ENCODE results near the gene DSG1. TPM values are rescaled to one million over a fixed set of nuclear protein-coding genes. Genes with fewer than 3 reads are reported as not detected.
A peak's percentile ranks its signal among the peaks of the same experiment; 100 is the strongest.

The DSG1 gene
- total and polyA plus RNA-seq, 2 of the 13 experiments (the other 11 are each of a cell fraction or from before 2014, with no cell fraction given), result 0.04 TPM; not detected in 1

GRCh38 chr18:31268985-31269406 lies 49.0 kb upstream of the DSG1 start:
- no peak for TF ChIP-seq RAD21 (CRISPR knock-in tag; IDR thresholded peaks at IDR 0.05)
- TF ChIP-seq GMEB1 (CRISPR knock-in tag; IDR thresholded peaks at IDR 0.05; ENCODE audit: borderline replicate concordance), result no peak
- TF ChIP-seq SOX5 (CRISPR knock-in tag; IDR thresholded peaks at IDR 0.05; ENCODE audit: borderline replicate concordance), result no peak
- TF ChIP-seq ZNF44 (CRISPR knock-in tag; IDR thresholded peaks at IDR 0.05), result no peak
- no peak for TF ChIP-seq MTERF4 (CRISPR knock-in tag; IDR thresholded peaks at IDR 0.05)
- no peak for TF ChIP-seq ZNF292 (CRISPR knock-in tag; IDR thresholded peaks at IDR 0.05; ENCODE audit: borderline replicate concordance, low read depth)
- no peak for TF ChIP-seq MXD3 (CRISPR knock-in tag; IDR thresholded peaks at IDR 0.05)
- TF ChIP-seq FOXA1 (IDR thresholded peaks at IDR 0.05), result no peak
- no peak for TF ChIP-seq FOXA1 (CRISPR knock-in tag; IDR thresholded peaks at IDR 0.05)
- no peak for TF ChIP-seq ETV6 (CRISPR knock-in tag; conservative IDR thresholded peaks at IDR 0.05)
- TF ChIP-seq HOXA3 (CRISPR knock-in tag; IDR thresholded peaks at IDR 0.05), result no peak
- TF ChIP-seq ZBTB14 (CRISPR knock-in tag; IDR thresholded peaks at IDR 0.05), result no peak
- no peak for TF ChIP-seq FOXJ3 (CRISPR knock-in tag; IDR thresholded peaks at IDR 0.05; ENCODE audit: borderline replicate concordance)
- TF ChIP-seq ZNF260 (CRISPR knock-in tag; IDR thresholded peaks at IDR 0.05; ENCODE audit: borderline replicate concordance, low read depth), result no peak
- no peak for TF ChIP-seq ZSCAN21 (CRISPR knock-in tag; IDR thresholded peaks at IDR 0.05; ENCODE audit: borderline replicate concordance)
- Histone ChIP-seq H3K4me3 (replicated peaks in 1 of 3; ENCODE audit: insufficient read depth in 1 of 3, low read depth in 2 of 3, low read length in 3 of 3) (no peak overlapping the region), H3K4me1 (ENCODE audit: insufficient read depth, low read length) (peaks cover 24% of the 10 kb centered on the region), H2AFZ (ENCODE audit: low read length) (no peak overlapping the region), H4K20me1 (ENCODE audit: insufficient read depth, low read length) (no peaks in the 10 kb centered on the region), H3K27me3 (ENCODE audit: control insufficient read depth in 1 of 2, insufficient read depth in 2 of 2, low read length in 2 of 2) (no peaks in the 10 kb centered on the region; a peak in 1 of 5 replicates), H3K4me2 (ENCODE audit: low read depth, low read length) (0 out of 2 replicates have a peak overlapping the region, but pooled peaks have one; percentile 38), H3K27ac (ENCODE audit: extremely low read length, insufficient read depth, low read length) (no peak overlapping the region), H3K36me3 (replicated peaks in 1 of 2; ENCODE audit: control insufficient read depth in 1 of 2, insufficient read depth in 2 of 2, low read length in 2 of 2) (no peaks in the 10 kb centered on the region), H3K9me3 (ENCODE audit: low read length) (no peaks in the 10 kb centered on the region), H3K79me2 (ENCODE audit: insufficient read depth, low read length) (no peaks in the 10 kb centered on the region), H3K9ac (ENCODE audit: insufficient read depth, low read depth, low read length) (no peak overlapping the region)
- CTCF ChIA-PET (ENCODE audit: low intra/inter-chr PET ratio, low total read pairs), result no interaction called here
- DNase-seq (ENCODE audit: low spot score) (no peak), ATAC-seq (no peak), FAIRE-seq (no peak)
- in situ Hi-C loops (cut with HindIII; ENCODE audit: extremely low pct_ligation_motif_present, low pct_unique_long_range_greater_than_20kb), result no loop called here
- intact Hi-C loops (cut with micrococcal nuclease; ENCODE audit: unreplicated experiment), result loop anchor here (10.0 kb wide), 1 partner anchor 64 kb away; no protein-coding TSS in a partner anchor
- WGBS (ENCODE audit: low lambda C conversion rate), result 32% methylated on average over 1 of the region's 1 CpG
- no TSS peak for BruUV-seq (replicated peaks)
- POLR2A ChIA-PET, result no interaction called here
